CD4-positive, alpha-beta T cell treated with Interleukin-1 beta for 1 hour (primary cell): ENCODE measurements around the gene NPSR1.

Experiments
- DNase-seq, 2 donors: peaks; one replicate each; pipeline ENCODE4 v3.0.0-alpha.2; 2020 to 2022

The NPSR1 gene

GRCh38 chr7:34723338-34723737, 65.3 kb downstream of the NPSR1 start:
- DNase-seq: no peak

GRCh38 chr7:34723866-34724490, 66.0 kb downstream of the NPSR1 start:
- no peak for DNase-seq

GRCh38 chr7:34726221-34726620, 68.2 kb downstream of the NPSR1 start:
- no peak for DNase-seq

DNA sequence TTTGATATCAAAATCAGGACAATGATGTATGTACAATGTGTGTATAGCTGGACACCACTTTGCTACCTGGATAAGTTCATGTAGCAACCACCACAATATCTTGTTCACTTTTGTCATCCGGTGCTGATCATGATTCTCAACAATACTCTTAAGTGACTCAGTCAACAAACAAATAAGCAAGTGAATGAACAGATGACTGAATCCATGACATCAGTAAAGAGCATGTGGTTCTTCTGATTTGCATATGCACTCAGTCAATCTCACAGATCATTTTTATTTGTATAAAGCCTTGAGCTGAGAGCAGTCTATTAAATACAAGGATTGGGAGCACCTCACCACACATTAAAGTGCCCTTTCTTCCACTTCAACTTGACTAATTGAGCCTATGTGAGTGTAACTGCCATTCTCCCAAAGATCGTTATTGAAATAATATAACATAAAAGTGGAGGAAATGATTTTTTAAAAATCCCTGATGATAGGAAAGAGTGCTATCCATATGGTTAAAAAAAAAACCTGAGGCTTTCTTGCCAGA, 69.5 kb downstream of the NPSR1 start:
- no peak for DNase-seq

GRCh38 chr7:34728156-34728555, 70.1 kb downstream of the NPSR1 start:
- DNase-seq: no peak

- no peak for DNase-seq
These were observed 76.8 kb downstream of the NPSR1 start for GRCh38 chr7:34734771-34735170.

GRCh38 chr7:34735526-34735925, 77.5 kb downstream of the NPSR1 start:
- DNase-seq: no peak

- no peak for DNase-seq
These were observed 81.8 kb downstream of the NPSR1 start for GRCh38 chr7:34739651-34740300.

DNA sequence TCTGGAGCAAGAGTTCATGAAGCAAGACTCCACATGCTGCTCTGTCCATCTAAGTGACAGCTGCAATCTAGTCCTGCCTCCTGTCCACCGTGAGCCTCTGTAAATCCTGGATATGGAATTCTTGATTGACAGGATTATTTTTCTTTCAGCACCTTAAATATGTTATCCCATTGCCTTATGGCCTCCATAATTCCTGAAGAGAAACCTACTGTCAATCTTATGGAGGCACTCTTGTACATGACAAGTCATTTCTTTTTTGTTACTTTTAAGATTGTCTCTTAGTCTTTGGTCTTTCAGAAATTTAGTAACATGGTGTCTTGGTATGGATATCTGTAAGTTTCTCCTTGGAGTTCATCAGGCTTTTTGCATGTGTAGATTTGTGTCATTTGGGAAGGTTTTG, 82.8 kb downstream of the NPSR1 start:
- no peak for DNase-seq

DNA sequence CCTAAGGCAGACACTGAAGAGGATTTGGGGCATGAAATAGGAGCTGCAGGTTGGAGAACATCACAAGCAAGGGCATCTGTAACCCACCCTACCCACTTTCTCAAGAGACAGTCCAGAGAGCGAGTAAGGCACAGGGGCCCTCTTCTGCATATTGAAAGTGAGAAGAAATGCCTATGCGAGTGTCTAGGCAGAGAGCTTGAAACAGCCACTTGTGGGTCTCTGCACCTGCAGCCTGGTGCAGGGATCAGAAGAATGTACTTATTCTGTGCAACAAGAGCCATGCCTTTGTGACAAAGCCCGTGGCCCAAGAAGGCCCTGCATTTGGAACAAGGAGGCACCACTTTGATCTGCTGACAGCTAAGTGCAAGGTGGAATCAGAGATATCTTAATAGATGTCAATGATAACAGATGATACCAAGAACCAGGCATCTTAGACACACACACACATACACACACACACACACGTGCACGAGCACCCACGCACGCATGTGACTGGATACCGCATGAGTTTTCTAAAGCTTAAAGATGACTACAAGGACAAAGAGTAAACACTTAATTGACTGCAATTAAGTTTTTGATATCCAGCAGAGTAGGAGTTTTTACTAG, 89.3 kb downstream of the NPSR1 start:
- DNase-seq: no peak

GRCh38 chr7:34747867-34748727, 90.1 kb downstream of the NPSR1 start:
- DNase-seq: no peak

DNA sequence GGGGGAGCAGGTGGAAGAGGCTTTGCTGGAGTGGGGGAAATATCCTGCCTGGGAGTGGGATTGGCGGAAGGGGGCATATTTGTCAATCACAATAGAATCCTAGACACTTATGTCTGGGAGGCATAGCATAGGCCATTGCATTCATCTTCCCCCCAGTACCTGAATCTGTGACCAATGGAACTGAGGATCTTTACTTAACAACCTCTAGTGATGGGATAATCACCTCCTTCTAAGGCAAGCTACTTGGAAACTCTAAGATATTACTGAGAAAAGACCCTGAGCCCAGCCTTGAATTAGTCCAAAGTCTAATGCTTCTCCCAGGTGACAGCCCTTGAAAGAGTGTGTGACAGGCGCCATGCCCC, 90.7 kb downstream of the NPSR1 start:
- DNase-seq: no peak

DNA sequence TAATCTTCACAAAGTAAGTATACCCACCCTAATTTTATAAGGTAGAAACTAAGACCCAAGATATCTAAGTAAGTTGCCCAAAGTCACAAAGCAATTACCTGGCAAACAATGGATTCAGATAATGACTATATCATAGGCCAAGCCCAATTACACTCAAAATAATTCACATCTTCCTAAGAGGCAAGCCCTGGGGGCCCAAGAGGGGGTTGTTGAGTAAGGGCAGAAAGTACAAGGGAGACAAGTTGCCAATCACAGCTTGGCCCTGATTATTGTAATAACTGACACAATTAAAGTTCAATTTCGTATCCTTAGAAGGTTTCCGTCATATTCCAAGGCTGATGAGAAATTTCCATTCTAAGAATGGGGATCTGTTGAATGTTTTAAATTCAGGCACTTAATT, 91.4 kb downstream of the NPSR1 start:
- no peak for DNase-seq

- no peak for DNase-seq
These were observed 92.2 kb downstream of the NPSR1 start for GRCh38 chr7:34750209-34750608.

- DNase-seq: no peak
These were observed 92.6 kb downstream of the NPSR1 start for GRCh38 chr7:34750636-34751035.

- DNase-seq: no peak
These were observed 94.0 kb downstream of the NPSR1 start for GRCh38 chr7:34751725-34752643.

- no peak for DNase-seq
These were observed 94.9 kb downstream of the NPSR1 start for GRCh38 chr7:34752929-34753328.

- no peak for DNase-seq
These were observed 97.0 kb downstream of the NPSR1 start for GRCh38 chr7:34755008-34755407.

DNA sequence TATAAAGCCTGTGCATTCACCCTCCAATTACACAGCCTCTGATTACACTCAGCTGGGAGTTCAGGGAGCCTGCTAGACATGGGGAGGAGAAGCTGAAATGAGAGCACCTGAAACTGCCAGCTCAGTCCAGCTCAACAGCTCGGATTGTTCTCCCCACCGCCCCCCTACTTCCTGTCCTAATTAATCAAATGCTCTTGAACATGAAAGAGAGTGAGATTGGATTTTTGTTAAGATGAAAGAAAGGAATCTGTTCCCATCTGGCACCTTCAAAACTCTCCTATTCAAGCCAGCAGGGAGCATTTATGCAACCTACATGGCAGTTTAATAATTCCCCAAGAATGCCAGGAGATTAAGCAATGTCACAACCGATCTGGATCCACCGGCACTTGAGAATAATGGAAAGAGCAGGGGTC, 98.0 kb downstream of the NPSR1 start:
- DNase-seq: no peak

- DNase-seq: no peak
These were observed 98.7 kb downstream of the NPSR1 start for GRCh38 chr7:34756691-34757090.

GRCh38 chr7:34757570-34758110, 99.6 kb downstream of the NPSR1 start:
- no peak for DNase-seq

DNA sequence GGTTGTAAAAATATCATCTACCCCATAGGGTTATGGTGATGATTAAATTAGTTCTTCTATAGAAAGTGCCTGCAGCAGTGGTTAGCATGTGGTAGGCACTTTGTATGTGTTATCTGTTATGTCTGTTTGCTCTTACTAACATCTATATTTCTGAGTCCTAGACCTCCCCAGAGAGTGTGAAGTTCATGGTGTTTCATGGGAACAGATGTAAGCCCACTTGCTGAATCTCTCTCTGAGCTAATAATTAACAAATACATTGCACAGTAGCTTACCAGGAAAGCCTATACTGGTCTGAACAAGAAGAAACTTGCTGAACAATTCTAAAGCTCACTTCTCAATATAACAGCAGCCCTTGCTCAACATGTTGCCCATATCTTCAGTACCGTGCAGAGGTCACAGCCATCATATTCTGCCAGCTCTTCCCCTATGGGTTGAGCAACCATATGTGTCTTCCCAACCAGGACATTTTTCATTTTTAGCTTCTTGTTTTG, 100.1 kb downstream of the NPSR1 start:
- DNase-seq: no peak
